K562 (cell line): ENCODE results near the gene SPI1. TPM values are rescaled to one million over a fixed set of nuclear protein-coding genes. Genes with fewer than 3 reads are reported as not detected.
A peak's percentile ranks its signal among the peaks of the same experiment; 100 is the strongest.

Experiments
- FOXP1 ChIP-seq: sonication (generic); formaldehyde crosslinking; IDR thresholded peaks from 2 replicates; pipeline ENCODE4 v1.8.0; 2022; ENCODE audit warnings: mild to moderate bottlenecking, missing genetic modification reagents
- LCOR ChIP-seq: sonication (generic); formaldehyde crosslinking; IDR thresholded peaks from 2 replicates; pipeline ENCODE4 v1.8.0; 2022; ENCODE audit warnings: mild to moderate bottlenecking, missing genetic modification reagents
- MGA ChIP-seq: fragments of 450-650 bp; IDR thresholded peaks from 2 replicates; pipeline ENCODE4 v1.6.1; 2016; ENCODE audit warnings: mild to moderate bottlenecking, moderate library complexity
- NFE2L1 ChIP-seq: fragments of 450-650 bp; IDR thresholded peaks from 2 replicates; pipeline ENCODE4 v1.6.1; 2016; ENCODE audit warnings: missing genetic modification characterization, low read depth, mild to moderate bottlenecking, missing compliant biosample characterization, moderate library complexity, borderline replicate concordance
- NFXL1 ChIP-seq: fragments of 450-650 bp; formaldehyde crosslinking; IDR thresholded peaks from 2 replicates; pipeline ENCODE4 v1.4.0; 2021; ENCODE audit warnings: mild to moderate bottlenecking
- RBFOX2 ChIP-seq: fragments of 200-400 bp; formaldehyde crosslinking; IDR thresholded peaks from 2 replicates; pipeline ENCODE4 v1.6.1; 2017; ENCODE audit warnings: low read depth, mild to moderate bottlenecking, low read length, moderate library complexity
- ZNF12 ChIP-seq: sonication (generic); formaldehyde crosslinking; IDR thresholded peaks from 2 replicates; pipeline ENCODE4 v1.4.0; 2020; ENCODE audit warnings: mild to moderate bottlenecking, missing genetic modification reagents
- ZNF518B ChIP-seq: fragments of 250-450 bp; sonication (Bioruptor Pico); IDR thresholded peaks from 2 replicates; pipeline ENCODE4 v1.5.0; 2021; ENCODE audit warnings: mild to moderate bottlenecking, moderate library complexity
- ZNF740 ChIP-seq, 3 experiments: fragments of 200-800 bp in 1 of 3; sonication (Bioruptor generic) in 1 of 3; sonication (generic) in 1 of 3; formaldehyde crosslinking in 1 of 3; IDR thresholded peaks; 2 replicates each; pipeline versions ENCODE4 v1.6.1 to v1.8.0; 2016 to 2022; ENCODE audit warnings: mild to moderate bottlenecking in 2 of 3, missing compliant biosample characterization in 2 of 3, missing genetic modification characterization in 2 of 3, missing genetic modification reagents in 1 of 3
- polyA plus RNA-seq, 8 experiments: library from polyadenylated mRNA; depleted of rRNA in 4 of 8; stranded (reverse) in 5 of 8; unstranded in 3 of 8; fragments of >200 nt; fragmentation: Nextera tagmentation in 2 of 8; fragmentation: Illumina TruSeq in 1 of 8; extraction: Ambion mirVana in 2 of 8; extraction: Trizol in 1 of 8; gene quantifications; 2 replicates each; pipeline versions ENCODE4 v1.2.1 to v1.2.3, GENCODE V29; 2011 to 2014; ENCODE audit warnings: inconsistent platforms in 1 of 8, missing spikeins in 1 of 8
- total RNA-seq, 7 experiments: library from RNA; depleted of rRNA in 6 of 7; stranded (reverse); fragments of >200 nt in 6 of 7; fragmentation: Illumina TruSeq in 2 of 7; extraction: Trizol in 2 of 7; gene quantifications; 2 replicates each; pipeline versions ENCODE4 v1.2.1 to v1.2.3, GENCODE V29; 2011 to 2021; ENCODE audit warnings: low replicate concordance in 1 of 7

Gene SPI1
- total and polyA plus RNA-seq, 9 of the 15 experiments (the other 6 are each of a cell fraction or from before 2014, with no cell fraction given): 0.10 to 33.7 (median 10.3) TPM

GRCh38 chr11:47399860-47400767, 21.8 kb upstream of the SPI1 start (continued):
- TF ChIP-seq RBFOX2: peak; percentile 54; the same call in 1 of the 2 replicates
- no peak for TF ChIP-seq FOXP1 (CRISPR knock-in tag)
- TF ChIP-seq ZNF740 (CRISPR knock-in tag; IDR thresholded peaks at IDR 0.05): peak; percentile 93
- TF ChIP-seq ZNF740 (tag; IDR thresholded peaks at IDR 0.05): peak in 1 of 2 experiments; percentile 70; a peak in 2 of 4 replicates
- TF ChIP-seq ZNF518B (CRISPR knock-in tag): no peak
- no peak for TF ChIP-seq NFXL1 (CRISPR knock-in tag)
- no peak for TF ChIP-seq ZNF12
- no peak for TF ChIP-seq MGA
- no peak for TF ChIP-seq LCOR (CRISPR knock-in tag)
- no peak for TF ChIP-seq NFE2L1 (tag)
